ENCODE measurements around the gene LCORL.
"Not testable (repeated sequence)": the region's sequence is repeated elsewhere in the genome, so short reads cannot be mapped to it uniquely, and the experiment has no call there.

LCORL gene

GRCh38 chr4:18020145-18020670 is 1.3 kb downstream of the LCORL start:
- peak; percentile 40 for DNase-seq (ENCODE audit: low spot score)

GRCh38 chr4:18014269-18014668 is 7.3 kb downstream of the LCORL start:
- DNase-seq (ENCODE audit: low spot score), result no peak

- no peak for DNase-seq (ENCODE audit: low spot score)
Observed at GRCh38 chr4:18012807-18013462, 8.6 kb downstream of the LCORL start.

- no peak for DNase-seq (ENCODE audit: low spot score)
Observed at GRCh38 chr4:18012134-18012806, 9.3 kb downstream of the LCORL start.

- DNase-seq (ENCODE audit: low spot score), result no peak
Observed at GRCh38 chr4:18007625-18008024, 13.9 kb downstream of the LCORL start.

- DNase-seq (ENCODE audit: low spot score), result not testable (repeated sequence)
Observed at GRCh38 chr4:18006432-18006831, 15.1 kb downstream of the LCORL start.

GRCh38 chr4:17997129-17997528 is 24.4 kb downstream of the LCORL start:
- DNase-seq (ENCODE audit: low spot score), result no peak

- DNase-seq (ENCODE audit: low spot score), result no peak
Observed at GRCh38 chr4:17995165-17995564, 26.4 kb downstream of the LCORL start.

- no peak for DNase-seq (ENCODE audit: low spot score)
Observed at GRCh38 chr4:17985832-17986231, 35.7 kb downstream of the LCORL start.

- no peak for DNase-seq (ENCODE audit: low spot score)
Observed at GRCh38 chr4:17981063-17981462, 40.5 kb downstream of the LCORL start.

GRCh38 chr4:17968721-17969120 is 52.8 kb downstream of the LCORL start:
- no peak for DNase-seq (ENCODE audit: low spot score)

GRCh38 chr4:17967078-17967477 is 54.5 kb downstream of the LCORL start:
- DNase-seq (ENCODE audit: low spot score), result no peak

- DNase-seq (ENCODE audit: low spot score), result no peak
Observed at GRCh38 chr4:17966312-17966711, 55.2 kb downstream of the LCORL start.

- peak; percentile 7 for DNase-seq (ENCODE audit: low spot score)
Observed at GRCh38 chr4:17964576-17964975, 57.0 kb downstream of the LCORL start.

- no peak for DNase-seq (ENCODE audit: low spot score)
Observed at GRCh38 chr4:17962171-17962570, 59.4 kb downstream of the LCORL start.

GRCh38 chr4:17961249-17961648 is 60.3 kb downstream of the LCORL start:
- DNase-seq (ENCODE audit: low spot score), result no peak

- no peak for DNase-seq (ENCODE audit: low spot score)
Observed at GRCh38 chr4:17958181-17958580, 63.4 kb downstream of the LCORL start.

- DNase-seq (ENCODE audit: low spot score), result no peak
Observed at GRCh38 chr4:17957688-17958087, 63.9 kb downstream of the LCORL start.

- DNase-seq (ENCODE audit: low spot score), result no peak
Observed at GRCh38 chr4:17956245-17956644, 65.3 kb downstream of the LCORL start.

GRCh38 chr4:17945303-17945702 is 76.3 kb downstream of the LCORL start:
- no peak for DNase-seq (ENCODE audit: low spot score)

- no peak for DNase-seq (ENCODE audit: low spot score)
Observed at GRCh38 chr4:17941731-17942130, 79.8 kb downstream of the LCORL start.

- no peak for DNase-seq (ENCODE audit: low spot score)
Observed at GRCh38 chr4:17939054-17939453, 82.5 kb downstream of the LCORL start.

- DNase-seq (ENCODE audit: low spot score), result no peak
Observed at GRCh38 chr4:17934286-17934685, 87.3 kb downstream of the LCORL start.

GRCh38 chr4:17933126-17933525 is 88.4 kb downstream of the LCORL start:
- no peak for DNase-seq (ENCODE audit: low spot score)

Data from D341Med (cell line).